H1 (cell line): Measurements from ENCODE around the gene FMC1. TPM values are rescaled to one million over a fixed set of nuclear protein-coding genes. Genes with fewer than 3 reads are reported as not detected.

Source experiments
- CTCF ChIA-PET: fragments of 300-600 bp; sonication (Branson Sonifier 250); formaldehyde crosslinking; loops from one replicate; lab custom pipeline; 2021; ENCODE audit not compliant: partially characterized antibody; lab: Charles Lee
- POLR2A ChIA-PET: fragments of 300-600 bp; sonication (Branson Sonifier 250); formaldehyde crosslinking; loops from one replicate; lab custom pipeline; 2021; ENCODE audit warnings: inconsistent platforms; ENCODE audit not compliant: partially characterized antibody; lab: Charles Lee
- DNase-seq, 2 experiments: peaks; one replicate each; pipeline versions ENCODE4 v3.0.0 to v3.0.0-alpha.2; 2010 to 2022; ENCODE audit warnings: low spot score in 2 of 2, low read depth in 1 of 2, mixed read lengths in 1 of 2
- FAIRE-seq: peaks from 2 replicates; lab custom pipeline; 2011; peaks lifted over from hg19 to GRCh38; lab: Jason Lieb, UNC
- H2AFZ ChIP-seq: 2 replicates; pipeline ENCODE4 v1.8.1; 2012; ENCODE audit warnings: low read length, inconsistent platforms
- H2AK5ac ChIP-seq: 2 replicates; pipeline ENCODE4 v1.6.1; 2013; ENCODE audit warnings: low read depth, low read length
- H2BK120ac ChIP-seq: replicated peaks from 2 replicates; pipeline ENCODE3; 2013; ENCODE audit warnings: low read depth, low read length, inconsistent platforms
- H2BK12ac ChIP-seq: 2 replicates; pipeline ENCODE4 v1.6.1; 2013; ENCODE audit warnings: low read depth, low read length
- H2BK15ac ChIP-seq: 2 replicates; pipeline ENCODE4 v1.6.1; 2013; ENCODE audit warnings: low read length
- H2BK20ac ChIP-seq: 2 replicates; pipeline ENCODE4 v1.6.1; 2013; ENCODE audit warnings: low read length
- H2BK5ac ChIP-seq: 2 replicates; pipeline ENCODE4 v1.6.1; 2013; ENCODE audit warnings: low read depth, low read length
- H3K14ac ChIP-seq: 2 replicates; pipeline ENCODE4 v1.6.1; 2013; ENCODE audit warnings: inconsistent platforms; ENCODE audit not compliant: insufficient read length
- H3K18ac ChIP-seq: 2 replicates; pipeline ENCODE4 v1.6.1; 2013; ENCODE audit warnings: low read length; ENCODE audit errors: extremely low read depth
- H3K23ac ChIP-seq: 2 replicates; pipeline ENCODE4 v1.6.1; 2013; ENCODE audit warnings: inconsistent platforms; ENCODE audit not compliant: insufficient read length
- H3K23me2 ChIP-seq: 2 replicates; pipeline ENCODE4 v1.6.1; 2013; ENCODE audit warnings: low read depth, low read length
- H3K27ac ChIP-seq: 2 replicates; pipeline ENCODE4 v1.6.1; 2011; ENCODE audit warnings: low read depth, low read length, inconsistent platforms
- H3K27me3 ChIP-seq, 4 experiments: replicated peaks in 1 of 4; 1 replicate in 1 of 4; 2 replicates in 3 of 4; pipeline versions ENCODE4 v1.6.1 to v1.8.1; 2011 to 2013; ENCODE audit warnings: low read length in 3 of 4, mild to moderate bottlenecking in 3 of 4, inconsistent platforms in 2 of 4, mixed read lengths in 2 of 4, moderate library complexity in 1 of 4; ENCODE audit not compliant: control insufficient read depth in 3 of 4, insufficient read depth in 3 of 4; ENCODE audit errors: extremely low read depth in 1 of 4
- H3K36me3 ChIP-seq, 4 experiments: 2 replicates each; pipeline versions ENCODE4 v1.6.1 to v1.8.1; 2011 to 2013; ENCODE audit warnings: mild to moderate bottlenecking in 4 of 4, low read length in 3 of 4, moderate library complexity in 2 of 4, control low read depth in 1 of 4, inconsistent platforms in 1 of 4; ENCODE audit not compliant: insufficient read depth in 4 of 4, control insufficient read depth in 2 of 4
- H3K4ac ChIP-seq: replicated peaks from 2 replicates; pipeline ENCODE3; 2013; ENCODE audit warnings: low read length, low read depth, mixed read lengths, inconsistent platforms; ENCODE audit not compliant: insufficient read length
- H3K4me1 ChIP-seq, 4 experiments: replicated peaks in 1 of 4; 1 replicate in 1 of 4; 2 replicates in 3 of 4; pipeline versions ENCODE4 v1.6.1 to v1.8.1; 2011 to 2013; ENCODE audit warnings: low read length in 3 of 4, inconsistent platforms in 2 of 4, mixed read lengths in 1 of 4; ENCODE audit not compliant: insufficient read depth in 4 of 4, control insufficient read depth in 3 of 4
- H3K4me2 ChIP-seq, 2 experiments: 2 replicates each; pipeline versions ENCODE4 v1.6.1 to v1.8.1; 2011 to 2013; ENCODE audit warnings: low read depth in 2 of 2, low read length in 2 of 2, control low read depth in 1 of 2, inconsistent platforms in 1 of 2, mild to moderate bottlenecking in 1 of 2; ENCODE audit not compliant: insufficient read depth in 1 of 2
- H3K4me3 ChIP-seq, 4 experiments: fragments of 200-600, 300-600 bp in 1 of 4; sonication (generic), shearing (Covaris generic), sonication (Bioruptor Twin) in 1 of 4; 2 replicates each; pipeline versions ENCODE4 v1.5.1 to v1.8.1; 2011 to 2016; ENCODE audit warnings: low read length in 4 of 4, low read depth in 3 of 4, control low read depth in 2 of 4, inconsistent platforms in 2 of 4, mild to moderate bottlenecking in 2 of 4, mixed read lengths in 1 of 4, moderate library complexity in 1 of 4; ENCODE audit not compliant: insufficient read depth in 2 of 4; ENCODE audit errors: extremely low read depth in 1 of 4
- H3K56ac ChIP-seq: replicated peaks from 2 replicates; pipeline ENCODE3; 2013; ENCODE audit warnings: low read depth, mild to moderate bottlenecking, mixed read lengths, low read length, inconsistent platforms; ENCODE audit not compliant: insufficient read length
- H3K79me1 ChIP-seq: 2 replicates; pipeline ENCODE4 v1.6.1; 2013; ENCODE audit warnings: low read depth, low read length, control low read depth
- H3K79me2 ChIP-seq, 2 experiments: 2 replicates each; pipeline versions ENCODE4 v1.6.1 to v1.8.1; 2012 to 2013; ENCODE audit warnings: low read length in 2 of 2, mild to moderate bottlenecking in 2 of 2, inconsistent platforms in 1 of 2; ENCODE audit not compliant: insufficient read depth in 2 of 2, control insufficient read depth in 1 of 2
- H3K9ac ChIP-seq, 4 experiments: replicated peaks in 1 of 4; 1 replicate in 1 of 4; 2 replicates in 3 of 4; pipeline versions ENCODE4 v1.6.1 to v1.8.1; 2011 to 2013; ENCODE audit warnings: low read depth in 3 of 4, low read length in 3 of 4, control low read depth in 2 of 4, mild to moderate bottlenecking in 2 of 4, moderate library complexity in 2 of 4, inconsistent platforms in 1 of 4; ENCODE audit errors: extremely low read depth in 1 of 4
- H3K9me3 ChIP-seq, 2 experiments: 2 replicates each; pipeline versions ENCODE4 v1.6.1 to v1.8.1; 2012 to 2013; ENCODE audit warnings: mild to moderate bottlenecking in 2 of 2, moderate library complexity in 2 of 2, control low read depth in 1 of 2, inconsistent platforms in 1 of 2, low read depth in 1 of 2, low read length in 1 of 2, mixed read lengths in 1 of 2; ENCODE audit not compliant: insufficient read depth in 2 of 2
- H4K20me1 ChIP-seq, 2 experiments: replicated peaks in 1 of 2; 2 replicates each; pipeline versions ENCODE3 to v1.8.1; 2011 to 2013; ENCODE audit warnings: inconsistent platforms in 2 of 2, low read length in 2 of 2, mild to moderate bottlenecking in 1 of 2; ENCODE audit not compliant: insufficient read depth in 2 of 2, control insufficient read depth in 1 of 2
- H4K5ac ChIP-seq: 2 replicates; pipeline ENCODE4 v1.6.1; 2013; ENCODE audit warnings: low read length, low read depth, mixed read lengths, inconsistent platforms; ENCODE audit not compliant: insufficient read length
- H4K8ac ChIP-seq: 2 replicates; pipeline ENCODE4 v1.8.0; 2013; ENCODE audit warnings: mild to moderate bottlenecking, moderate library complexity, low read length, inconsistent platforms; ENCODE audit not compliant: insufficient read depth; ENCODE audit errors: extremely low read depth
- H4K91ac ChIP-seq: replicated peaks from 2 replicates; pipeline ENCODE3; 2013; ENCODE audit warnings: low read length, mixed read lengths, inconsistent platforms; ENCODE audit not compliant: insufficient read length
- ASH2L ChIP-seq: fragments of 200-600, 300-600 bp; sonication (generic); IDR thresholded peaks from one replicate; pipeline ENCODE4 v1.7.1; 2017; ENCODE audit warnings: low read length
- BCL11A ChIP-seq, 2 experiments: IDR thresholded peaks; one replicate each; pipeline ENCODE4 v1.6.1; 2011; ENCODE audit warnings: low read depth in 2 of 2, low read length in 2 of 2, mild to moderate bottlenecking in 2 of 2
- BRCA1 ChIP-seq: IDR thresholded peaks from 2 replicates; pipeline ENCODE4 v1.6.1; 2012; ENCODE audit warnings: low read depth, low read length, improper control_type of control experiment
- EZH2 ChIP-seq: fragments of 200-600 bp; sonication (generic); IDR thresholded peaks from 2 replicates; pipeline ENCODE4 v1.7.1; 2012; ENCODE audit warnings: low read depth, mild to moderate bottlenecking, moderate library complexity, low read length, inconsistent platforms; ENCODE audit not compliant: severe bottlenecking
- FOSL1 ChIP-seq: IDR thresholded peaks from 2 replicates; pipeline ENCODE4 v1.6.1; 2011; ENCODE audit warnings: mild to moderate bottlenecking, low read depth, low read length, moderate library complexity; ENCODE audit not compliant: insufficient read depth
- JUN ChIP-seq: IDR thresholded peaks from 2 replicates; pipeline ENCODE4 v1.6.1; 2011; ENCODE audit warnings: low read depth, mild to moderate bottlenecking, improper control_type of control experiment, low read length
- MAFK ChIP-seq: IDR thresholded peaks from 2 replicates; pipeline ENCODE4 v1.6.1; 2012; ENCODE audit warnings: low read depth, mild to moderate bottlenecking, improper control_type of control experiment, low read length
- POLR2A ChIP-seq, 2 experiments: IDR thresholded peaks; 1 replicate in 1 of 2; 2 replicates in 1 of 2; pipeline ENCODE4 v1.6.1; 2011; ENCODE audit warnings: low read depth in 2 of 2, low read length in 2 of 2, mild to moderate bottlenecking in 2 of 2; ENCODE audit errors: control extremely low read depth in 1 of 2
- RXRA ChIP-seq: IDR thresholded peaks from 2 replicates; pipeline ENCODE4 v1.6.1; 2011; ENCODE audit warnings: low read depth, mild to moderate bottlenecking, low read length, moderate library complexity; ENCODE audit not compliant: insufficient read depth
- SIN3A ChIP-seq, 2 experiments: IDR thresholded peaks in 1 of 2; conservative IDR thresholded peaks in 1 of 2; 2 replicates each; pipeline ENCODE4 v1.6.1; 2011 to 2012; ENCODE audit warnings: low read length in 2 of 2, improper control_type of control experiment in 1 of 2, low read depth in 1 of 2, mild to moderate bottlenecking in 1 of 2
- SIRT6 ChIP-seq: IDR thresholded peaks from one replicate; pipeline ENCODE4 v1.7.1; 2012; ENCODE audit warnings: low read length, inconsistent platforms
- SP2 ChIP-seq: IDR thresholded peaks from 2 replicates; pipeline ENCODE4 v1.6.1; 2012; ENCODE audit warnings: mild to moderate bottlenecking, low read length, inconsistent platforms
- SUZ12 ChIP-seq: fragments of 200-600 bp; sonication (generic); IDR thresholded peaks from 2 replicates; pipeline ENCODE4 v1.6.1; 2012; ENCODE audit warnings: mild to moderate bottlenecking, inconsistent platforms, low read length, moderate library complexity, mixed read lengths
- WGBS, 2 experiments: shearing (Covaris generic) in 1 of 2; methylation state at CpG; one replicate each; pipeline versions ENCODE4 v1.1.6 to v1.1.7; 2013 to 2015; ENCODE audit warnings: low lambda C conversion rate in 2 of 2, mixed read lengths in 2 of 2, inconsistent platforms in 1 of 2, low coverage in 1 of 2, missing lambda C conversion rate in 1 of 2; ENCODE audit not compliant: insufficient replicate concordance in 2 of 2, insufficient coverage in 1 of 2, insufficient read length in 1 of 2; ENCODE audit errors: extremely low coverage in 1 of 2, missing lambda C conversion rate in 1 of 2; 5-methylcytosine and 5-hydroxymethylcytosine counted together
- polyA plus RNA-seq, 7 experiments: library from polyadenylated mRNA; depleted of rRNA in 3 of 7; stranded (reverse) in 5 of 7; unstranded in 2 of 7; fragments of >200 nt in 5 of 7; fragments of 200-250 nt in 2 of 7; gene quantifications; 1 replicate in 5 of 7; 2 replicates in 1 of 7; 4 replicates in 1 of 7; pipeline versions ENCODE4 v1.2.1 to v1.2.3, GENCODE V29; 2011 to 2013; ENCODE audit warnings: missing spikeins in 2 of 7, mixed read lengths in 2 of 7
- total RNA-seq: library from RNA; stranded (reverse); fragmentation: NEBNext Ultra II Directional; extraction: Animal tissue kit (Norgen Biotek cat#: 25700); gene quantifications from 2 replicates; pipeline ENCODE4 v1.2.1, GENCODE V29; 2021
- TF ChIP-seq, protein P1 (sequence below): IDR thresholded peaks from 2 replicates; pipeline ENCODE4 v1.6.1; 2012; ENCODE audit warnings: inconsistent platforms

Gene FMC1
- total and polyA plus RNA-seq, 2 of the 8 experiments (the other 6 are each of a cell fraction or from before 2014, with no cell fraction given), result 15.8 to 28.4 TPM

DNA sequence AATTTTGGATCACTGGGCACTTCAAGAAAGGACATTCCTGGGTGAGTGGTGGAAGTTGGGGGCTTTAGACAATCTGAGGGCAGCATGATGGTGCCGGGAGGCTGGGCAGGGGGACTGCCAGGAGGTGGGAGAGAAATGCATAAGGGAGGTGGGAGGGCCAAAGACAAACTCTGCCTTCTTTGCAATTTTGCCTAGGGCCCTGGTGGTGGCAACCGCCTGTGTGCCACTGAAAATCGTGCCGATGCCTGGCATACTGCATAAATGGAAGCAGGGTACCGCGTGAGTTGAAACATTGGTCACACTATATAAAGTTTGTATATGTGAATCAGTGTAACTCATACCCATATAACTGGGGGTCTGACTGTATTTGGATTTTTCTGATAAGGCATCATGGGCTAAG, 21.8 kb downstream of the FMC1 start:
- Histone ChIP-seq H2AFZ (no peak overlapping the region), H3K4ac (no peak overlapping the region), H3K36me3 (peaks cover 0 to 21% (median 0%) of the 10 kb centered on the region in 4 experiments; a peak in 2 of 8 replicates), H3K79me2 (peaks cover 34 to 75% of the 10 kb centered on the region in 2 experiments), H3K23me2 (no peaks in the 10 kb centered on the region; the same call in 1 of the 2 replicates), H3K4me1 (peaks cover 0 to 9% (median 6%) of the 10 kb centered on the region in 4 experiments; a peak in 6 of 7 replicates), H3K9ac (no peak overlapping the region), H2BK120ac (no peak overlapping the region), H3K56ac (no peak overlapping the region), H3K4me2 (peak overlapping the region; percentile 39 to 68; a peak in 3 of 4 replicates), H3K9me3 (no peaks in the 10 kb centered on the region), H4K8ac (no peak overlapping the region), H3K4me3 (peak overlapping the region in 1 of 4 experiments; percentile 88; a peak in 1 of 8 replicates), H3K27ac (no peak overlapping the region), H3K18ac (no peak overlapping the region), H2BK12ac (no peak overlapping the region), H2BK20ac (no peak overlapping the region), H3K27me3 (no peaks in the 10 kb centered on the region), H2BK5ac (no peak overlapping the region; the same call in 1 of the 2 replicates), H4K91ac (no peak overlapping the region), H3K14ac (no peak overlapping the region), H3K79me1 (no peaks in the 10 kb centered on the region), H2BK15ac (no peak overlapping the region), H4K20me1 (peaks cover 6 to 9% of the 10 kb centered on the region in 2 experiments), H3K23ac (no peak overlapping the region), H4K5ac (no peak overlapping the region), H2AK5ac (no peak overlapping the region)
- WGBS, 2 experiments, result 88% methylated on average over 6 of the region's 6 CpGs; no CpG with 5 or more reads in 1 of the 2 experiments
- FAIRE-seq (no peak), DNase-seq (no peak)
- POLR2A ChIA-PET, result interaction anchor here (0.6 to 1.2 kb wide), 2 partner anchors 9 to 10 kb away, joined by 3 to 5 read pairs; no protein-coding TSS in a partner anchor
- CTCF ChIA-PET, result no interaction called here
- TF ChIP-seq, protein P1, sequence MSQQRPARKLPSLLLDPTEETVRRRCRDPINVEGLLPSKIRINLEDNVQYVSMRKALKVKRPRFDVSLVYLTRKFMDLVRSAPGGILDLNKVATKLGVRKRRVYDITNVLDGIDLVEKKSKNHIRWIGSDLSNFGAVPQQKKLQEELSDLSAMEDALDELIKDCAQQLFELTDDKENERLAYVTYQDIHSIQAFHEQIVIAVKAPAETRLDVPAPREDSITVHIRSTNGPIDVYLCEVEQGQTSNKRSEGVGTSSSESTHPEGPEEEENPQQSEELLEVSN, result no peak
- TF ChIP-seq SP2, result no peak
- no peak for TF ChIP-seq BCL11A (IDR thresholded peaks at IDR 0.05; ENCODE audit: low read depth in 2 of 2, low read length in 2 of 2)
- TF ChIP-seq MAFK, result no peak
- TF ChIP-seq SUZ12, result no peak
- TF ChIP-seq RXRA, result no peak
- TF ChIP-seq EZH2, result no peak
- TF ChIP-seq SIRT6, result no peak
- TF ChIP-seq POLR2A (IDR thresholded peaks at IDR 0.05; ENCODE audit: control extremely low read depth in 1 of 2, low read depth in 2 of 2, low read length in 2 of 2), result no peak
- no peak for TF ChIP-seq BRCA1
- no peak for TF ChIP-seq ASH2L
- no peak for TF ChIP-seq JUN
- no peak for TF ChIP-seq FOSL1
- TF ChIP-seq SIN3A (conservative IDR thresholded peaks at IDR 0.05 in 1 of 2, IDR thresholded peaks at IDR 0.05 in 1 of 2; ENCODE audit: low read depth in 1 of 2, low read length in 2 of 2), result no peak
